Adipose tissue (tissue), 3 donors: Measurements from ENCODE around the gene CLCN3. TPM values are rescaled to one million over a fixed set of nuclear protein-coding genes. Genes with fewer than 3 reads are reported as not detected.
"Not testable (repeated sequence)": the region's sequence is repeated elsewhere in the genome, so short reads cannot be mapped to it uniquely, and the experiment has no call there.

ENCODE experiments used
- H3K27ac ChIP-seq: one replicate; pipeline ENCODE4 v1.5.1; 2013; ENCODE audit warnings: low read depth, low read length
- WGBS, 3 donors: extraction: QIAGEN DNeasy Blood & Tissue Kit; methylation state at CpG; one replicate each; pipeline ENCODE4 v1.1.7; 2013; 5-methylcytosine and 5-hydroxymethylcytosine counted together
- polyA plus RNA-seq, 3 donors: library from polyadenylated mRNA; stranded (reverse); fragments of 200-250 nt; gene quantifications; one replicate each; pipeline ENCODE4 v1.2.3, GENCODE V29; 2013
- donor health status: healthy with polysubstance abuse.
- donor health status: Bipolar disorder and iron deficiency.
- donor health status: healthy.

CLCN3 gene
- polyA plus RNA-seq, 3 donors = 6.1 to 12.7 (median 12.7) TPM

GRCh38 chr4:169615467-169616106 lies 4.8 kb upstream of the CLCN3 start:
- 71 to 84% (median 82%) methylated on average over 4 of the region's 4 CpGs for WGBS, 3 donors
- no peak overlapping the region for H3K27ac ChIP-seq

DNA sequence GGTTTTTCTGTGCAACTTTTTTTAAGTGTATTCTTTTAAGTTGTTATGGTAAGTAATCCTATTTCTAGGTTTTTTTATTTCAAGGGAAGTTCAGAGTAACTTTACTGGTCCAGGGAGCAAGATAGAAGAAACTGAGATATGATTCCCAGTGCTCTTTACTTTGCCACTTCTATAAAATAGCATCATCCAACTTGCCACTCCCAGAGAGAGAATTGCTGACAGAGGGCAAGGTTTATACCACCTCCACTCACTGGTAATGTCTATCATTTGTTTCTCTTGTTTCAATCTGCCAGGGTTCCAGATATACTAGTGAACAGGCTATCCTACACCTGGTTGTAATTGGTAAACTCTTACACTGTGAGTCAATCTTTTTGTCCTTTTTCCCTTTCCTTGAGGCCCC lies 3.5 kb upstream of the CLCN3 start:
- H3K27ac ChIP-seq = no peak overlapping the region

DNA sequence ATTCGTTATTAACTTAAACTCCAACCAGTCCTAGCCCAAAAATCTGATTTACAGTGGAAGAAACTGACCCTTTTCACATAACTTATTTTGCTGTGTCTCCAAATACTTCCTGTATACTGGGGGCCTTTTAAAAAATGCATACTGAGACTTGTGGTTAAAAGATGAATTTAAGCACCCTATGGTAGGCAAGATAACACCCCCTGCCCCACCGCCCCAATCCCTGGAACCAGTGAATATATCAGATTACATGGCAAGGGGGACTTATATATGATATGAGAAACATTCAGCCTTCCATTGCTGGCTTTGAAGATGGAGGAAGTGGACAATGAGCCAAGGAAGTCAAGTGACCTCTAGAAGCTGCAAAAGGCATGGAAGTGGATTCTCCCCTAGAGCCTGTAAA lies 3.1 kb upstream of the CLCN3 start:
- 71 to 92% (median 87%) methylated on average over 2 of the region's 2 CpGs for WGBS, 3 donors
- H3K27ac ChIP-seq = no peak overlapping the region

- 30 to 58% (median 35%) methylated on average over 3 of the region's 3 CpGs for WGBS, 3 donors
- H3K27ac ChIP-seq = no peak overlapping the region
These were observed 2.1 kb upstream of the CLCN3 start for GRCh38 chr4:169618286-169618685.

DNA sequence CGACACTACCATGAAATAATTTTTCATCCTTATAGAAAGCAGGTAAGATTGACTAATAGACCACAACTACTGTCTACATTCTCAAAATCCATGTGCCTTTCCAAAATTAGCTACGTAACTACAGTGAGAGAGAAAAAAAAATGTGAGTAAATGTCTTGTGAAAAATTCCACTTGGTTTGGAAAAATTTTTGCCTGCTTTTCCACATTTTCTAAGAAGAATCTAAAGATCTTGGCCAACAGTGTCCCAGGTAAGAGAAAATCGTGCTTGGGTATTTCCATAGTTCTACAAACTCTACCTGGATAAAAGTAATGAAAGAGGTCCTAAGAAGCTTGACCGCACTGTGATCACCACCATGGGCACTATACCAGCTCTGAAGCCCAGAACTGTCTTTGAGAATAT lies 1.4 kb upstream of the CLCN3 start:
- no peak overlapping the region for H3K27ac ChIP-seq
- 91 to 95% (median 94%) methylated on average over 4 of the region's 4 CpGs for WGBS, 3 donors

DNA sequence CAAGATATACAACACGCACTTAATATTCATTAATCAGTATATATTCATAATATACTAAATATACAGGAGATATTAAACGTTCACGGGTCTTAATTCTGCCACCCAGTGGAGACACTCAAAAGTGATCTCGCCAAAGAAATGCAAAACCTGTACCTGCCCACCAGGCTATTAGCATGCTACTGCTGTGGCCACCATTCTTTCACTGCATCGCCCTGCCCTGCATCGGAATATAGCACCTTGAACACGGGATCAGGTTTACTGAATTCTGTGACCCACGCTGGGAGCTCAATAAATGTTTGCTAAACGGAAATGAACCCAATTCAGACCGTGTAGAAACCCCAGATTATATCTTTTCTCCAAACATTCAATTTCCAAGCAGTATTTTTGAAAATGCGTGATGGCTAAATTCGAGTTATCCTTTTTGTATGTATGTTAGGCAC lies 840 bp upstream of the CLCN3 start:
- 1 to 2% (median 1%) methylated on average over 12 of the region's 12 CpGs for WGBS, 3 donors
- H3K27ac ChIP-seq = no peak overlapping the region

DNA sequence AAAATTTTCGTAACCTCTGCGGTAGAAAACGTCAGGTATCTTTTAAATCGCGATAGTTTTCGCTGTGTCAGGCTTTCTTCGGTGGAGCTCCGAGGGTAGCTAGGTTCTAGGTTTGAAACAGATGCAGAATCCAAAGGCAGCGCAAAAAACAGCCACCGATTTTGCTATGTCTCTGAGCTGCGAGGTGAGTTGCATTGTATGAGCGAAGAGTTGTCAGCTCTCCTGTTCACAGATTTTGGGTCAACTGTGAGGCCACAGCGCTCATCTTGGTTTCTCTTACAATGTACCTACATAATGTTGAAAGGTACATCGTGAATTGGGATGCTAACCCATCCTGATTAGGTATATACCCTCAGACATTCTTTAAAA lies 486 bp downstream of the CLCN3 start:
- WGBS, 3 donors = 0% methylated on average over 14 of the region's 14 CpGs
- no peak overlapping the region for H3K27ac ChIP-seq

DNA sequence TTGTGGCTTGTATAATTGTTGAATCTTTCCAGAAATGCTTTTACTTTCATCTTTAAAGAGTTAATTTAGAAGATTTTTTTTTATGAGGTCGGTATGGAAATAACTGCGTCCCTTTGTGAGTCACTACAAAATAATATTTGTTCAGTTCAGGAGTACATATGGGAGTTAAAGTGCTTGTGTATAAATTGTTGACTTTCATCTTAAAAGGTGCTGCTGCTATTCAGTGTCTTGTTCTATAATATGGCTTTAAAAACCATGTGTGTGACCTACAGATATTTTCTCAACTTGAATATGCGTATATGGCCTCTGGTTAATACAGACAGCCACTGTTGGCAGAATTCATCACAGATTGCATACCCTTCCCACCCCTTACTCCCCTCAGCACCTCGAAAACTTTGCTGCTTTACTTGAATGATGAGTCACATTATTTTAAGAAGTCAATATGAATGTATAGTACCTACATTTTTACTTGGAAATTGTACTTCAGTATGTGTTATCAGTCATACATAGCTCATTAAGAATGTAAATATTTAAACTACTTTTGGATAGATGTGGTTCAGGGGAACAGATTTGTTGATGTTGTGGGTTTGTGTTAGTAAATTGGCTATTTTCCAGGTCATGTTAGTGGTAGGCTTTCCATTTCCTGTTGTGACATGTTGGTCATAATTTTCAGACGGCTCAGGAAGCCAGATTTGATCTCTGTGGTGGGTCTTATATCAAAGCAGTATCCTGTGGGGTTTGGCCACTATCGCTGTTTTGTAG lies 1.5 kb downstream of the CLCN3 start:
- WGBS, 3 donors = 1 to 10% (median 7%) methylated on average over 6 of the region's 6 CpGs
- no peak overlapping the region for H3K27ac ChIP-seq

DNA sequence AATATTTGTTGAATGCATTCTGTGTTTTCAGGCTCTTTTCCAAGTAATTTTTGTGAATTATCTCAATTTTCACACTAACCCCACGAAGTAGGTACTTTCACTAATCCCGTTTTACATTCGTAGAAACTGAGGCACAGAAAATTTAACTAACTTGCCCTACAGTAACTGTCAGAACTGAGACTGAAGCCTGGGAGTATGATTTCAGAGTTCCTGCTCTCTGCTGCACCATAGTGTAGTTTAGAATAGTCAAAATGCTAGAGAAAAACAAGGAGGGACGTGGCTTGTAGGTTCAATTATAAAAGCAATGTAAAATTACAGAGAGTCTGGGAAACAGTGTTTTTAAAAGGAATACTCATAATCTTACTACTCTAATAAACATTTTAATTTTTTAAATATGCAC lies 2.2 kb downstream of the CLCN3 start:
- H3K27ac ChIP-seq = no peak overlapping the region
- WGBS, 3 donors = 13 to 37% (median 28%) methylated on average over 4 of the region's 4 CpGs

DNA sequence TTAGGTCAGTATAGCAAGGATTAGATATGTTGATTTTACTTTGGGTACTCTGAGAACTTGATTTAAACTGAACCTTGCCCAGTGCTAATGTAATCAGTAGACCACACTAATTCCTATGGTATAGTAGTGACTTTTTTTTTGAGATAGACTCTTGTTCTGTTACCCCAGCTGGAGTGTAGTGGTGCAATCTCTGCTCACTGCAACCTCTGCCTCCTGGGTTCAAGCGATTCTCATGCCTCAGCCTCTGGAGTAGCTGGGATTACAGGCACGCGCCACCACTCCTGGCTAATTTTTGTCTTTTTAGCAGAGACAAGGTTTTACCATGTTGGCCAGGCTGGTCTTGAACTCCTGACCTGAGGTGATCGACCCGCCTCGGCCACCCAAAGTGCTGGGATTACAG lies 3.6 kb downstream of the CLCN3 start:
- WGBS, 3 donors = 89 to 98% (median 97%) methylated on average over 6 of the region's 6 CpGs

GRCh38 chr4:169625886-169626285 lies 5.5 kb downstream of the CLCN3 start:
- 72 to 94% (median 92%) methylated on average over 5 of the region's 5 CpGs for WGBS, 3 donors
- no peak overlapping the region for H3K27ac ChIP-seq

More for the DNA sequence above, 3.6 kb downstream of the CLCN3 start:
- not testable (repeated sequence) for H3K27ac ChIP-seq

- H3K27ac ChIP-seq = no peak overlapping the region
- 72 to 96% (median 94%) methylated on average over 6 of the region's 6 CpGs for WGBS, 3 donors
These were observed 6.2 kb downstream of the CLCN3 start for GRCh38 chr4:169626331-169627282.

GRCh38 chr4:169627307-169627706 lies 6.9 kb downstream of the CLCN3 start:
- 31 to 100% (median 93%) methylated on average over 1 of the region's 1 CpG for WGBS, 3 donors
- H3K27ac ChIP-seq = no peak overlapping the region

- no peak overlapping the region for H3K27ac ChIP-seq
- 63 to 97% (median 96%) methylated on average over 2 of the region's 2 CpGs for WGBS, 3 donors
These were observed 8.2 kb downstream of the CLCN3 start for GRCh38 chr4:169628579-169628978.

GRCh38 chr4:169630069-169630468 lies 9.7 kb downstream of the CLCN3 start:
- WGBS, 3 donors = 94 to 98% (median 98%) methylated on average over 3 of the region's 3 CpGs
- H3K27ac ChIP-seq = no peak overlapping the region

DNA sequence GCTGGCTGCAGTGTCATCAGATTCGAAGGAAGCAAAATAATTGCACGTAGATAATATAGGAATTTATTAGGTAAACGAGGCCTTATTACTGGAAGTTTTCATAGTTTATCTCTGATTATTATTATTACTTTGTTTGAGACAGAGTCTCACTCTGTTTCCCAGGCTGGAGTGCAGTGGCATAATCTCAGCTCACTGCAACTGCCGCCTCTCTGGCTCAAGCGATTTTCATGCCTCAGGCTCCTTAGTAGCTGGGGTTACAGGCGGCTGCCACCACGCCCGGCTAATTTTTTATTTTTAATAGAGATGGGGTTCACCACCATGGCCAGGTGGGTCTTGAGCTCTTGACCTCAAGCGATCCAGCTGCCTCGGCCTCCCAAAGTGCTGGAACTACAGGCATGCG lies 12.5 kb downstream of the CLCN3 start:
- 89 to 95% (median 94%) methylated on average over 11 of the region's 11 CpGs for WGBS, 3 donors
- no peak overlapping the region for H3K27ac ChIP-seq

GRCh38 chr4:169634975-169635374 lies 14.6 kb downstream of the CLCN3 start:
- no peak overlapping the region for H3K27ac ChIP-seq

DNA sequence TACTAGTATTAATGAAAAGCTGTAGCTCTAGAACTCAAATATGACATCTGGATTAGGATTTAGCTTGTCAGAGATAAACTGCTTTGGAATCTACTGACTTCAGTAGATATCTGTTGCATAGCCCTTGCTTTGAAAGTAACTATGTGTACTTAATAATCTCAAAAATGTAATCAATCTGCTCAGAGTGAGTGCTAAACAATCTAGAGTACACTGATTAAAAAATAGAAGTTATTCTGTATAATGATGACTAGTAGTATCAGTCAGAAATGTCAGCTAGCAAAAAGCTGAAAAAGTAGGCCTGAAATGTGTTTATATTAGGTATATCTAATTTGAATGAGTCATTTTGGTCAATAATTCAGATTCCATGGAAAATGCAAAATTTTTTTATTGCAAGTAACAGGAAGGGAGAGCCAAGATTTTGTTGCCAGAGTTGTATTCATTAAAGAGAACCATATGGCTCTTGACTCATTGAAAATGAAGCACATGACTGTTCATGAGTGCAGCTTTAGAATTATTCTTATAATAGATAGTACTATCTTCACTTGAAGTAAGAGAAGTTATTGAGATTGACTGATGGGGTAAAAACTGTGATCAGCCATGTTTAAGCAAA lies 20.0 kb downstream of the CLCN3 start:
- no peak overlapping the region for H3K27ac ChIP-seq

More at GRCh38 chr4:169634975-169635374, 14.6 kb downstream of the CLCN3 start:
- 25 to 99% (median 88%) methylated on average over 1 of the region's 1 CpG for WGBS, 3 donors

- 95 to 97% (median 96%) methylated on average over 7 of the region's 7 CpGs for WGBS, 3 donors
- H3K27ac ChIP-seq = no peak overlapping the region
These were observed 24.4 kb downstream of the CLCN3 start for GRCh38 chr4:169644802-169645201.
